K562 (cell line): Measurements from ENCODE around the gene CKAP2. TPM values are rescaled to one million over a fixed set of nuclear protein-coding genes. Genes with fewer than 3 reads are reported as not detected.
A peak's percentile ranks its signal among the peaks of the same experiment; 100 is the strongest.

Source experiments
- ASH1L ChIP-seq: fragments of 450-650 bp; IDR thresholded peaks from 2 replicates; pipeline ENCODE4 v1.6.1; 2018; ENCODE audit warnings: borderline replicate concordance, mild to moderate bottlenecking, low read depth; ENCODE audit not compliant: partially characterized antibody
- JUND ChIP-seq, 2 experiments: IDR thresholded peaks; 2 replicates in 1 of 2; 3 replicates in 1 of 2; pipeline ENCODE4 v1.6.1; 2011; ENCODE audit warnings: borderline replicate concordance in 2 of 2, low read depth in 2 of 2, low read length in 2 of 2, improper control_type of control experiment in 1 of 2, missing biosample characterization in 1 of 2, missing genetic modification characterization in 1 of 2, missing genetic modification reagents in 1 of 2
- KAT2B ChIP-seq: IDR thresholded peaks from one replicate; pipeline ENCODE4 v1.6.1; 2012; ENCODE audit warnings: low read depth, mild to moderate bottlenecking, control low read depth, inconsistent platforms, low read length, moderate library complexity
- KDM2B ChIP-seq: fragments of 250-450 bp; sonication (Bioruptor Pico); IDR thresholded peaks from 2 replicates; pipeline ENCODE4 v1.8.0; 2021; ENCODE audit warnings: mild to moderate bottlenecking, moderate library complexity
- MBD2 ChIP-seq: sonication (generic); IDR thresholded peaks from 2 replicates; pipeline ENCODE4 v1.6.1; 2016; ENCODE audit warnings: low read depth, borderline replicate concordance
- NFRKB ChIP-seq: fragments of 450-650 bp; IDR thresholded peaks from 2 replicates; pipeline ENCODE4 v1.6.1; 2016; ENCODE audit warnings: low read depth
- PKNOX1 ChIP-seq: fragments of 450-650 bp; IDR thresholded peaks from 2 replicates; pipeline ENCODE4 v1.6.1; 2016
- PML ChIP-seq: IDR thresholded peaks from 2 replicates; pipeline ENCODE4 v1.6.1; 2012; ENCODE audit warnings: low read length, inconsistent platforms
- POLR2B ChIP-seq: fragments of 450-650 bp; IDR thresholded peaks from 2 replicates; pipeline ENCODE4 v1.6.1; 2018; ENCODE audit warnings: low read depth; ENCODE audit not compliant: partially characterized antibody
- RAD21 ChIP-seq, 2 experiments: fragments of 250-450 bp in 1 of 2; fragments of 450-650 bp in 1 of 2; sonication (Bioruptor Pico) in 1 of 2; formaldehyde crosslinking in 1 of 2; IDR thresholded peaks in 1 of 2; conservative IDR thresholded peaks in 1 of 2; 2 replicates each; pipeline versions ENCODE4 v1.4.0 to v1.8.0; 2020 to 2022; ENCODE audit warnings: mild to moderate bottlenecking in 2 of 2, moderate library complexity in 1 of 2
- RBBP5 ChIP-seq: fragments of 200-600 bp; sonication (generic); IDR thresholded peaks from 2 replicates; pipeline ENCODE4 v1.6.1; 2012; ENCODE audit warnings: borderline replicate concordance, mild to moderate bottlenecking, low read length, control low read depth, inconsistent platforms; ENCODE audit not compliant: insufficient read depth, poor library complexity, severe bottlenecking
- TAF1 ChIP-seq: IDR thresholded peaks from 2 replicates; pipeline ENCODE4 v1.6.1; 2011; ENCODE audit warnings: mild to moderate bottlenecking, low read length, moderate library complexity; ENCODE audit not compliant: insufficient read depth, control insufficient read depth, severe bottlenecking; ENCODE audit errors: extremely low read depth
- TBP ChIP-seq: optimal IDR thresholded peaks from 2 replicates; pipeline ENCODE3; 2011; ENCODE audit warnings: low read depth, low read length, improper control_type of control experiment
- XRCC5 ChIP-seq: fragments of 200-400 bp; formaldehyde crosslinking; IDR thresholded peaks from 2 replicates; pipeline ENCODE4 v1.6.1; 2017; ENCODE audit warnings: low read depth, mild to moderate bottlenecking, low read length
- ZBTB1 ChIP-seq: sonication (generic); formaldehyde crosslinking; IDR thresholded peaks from 2 replicates; pipeline ENCODE4 v1.8.1; 2023; ENCODE audit warnings: missing genetic modification reagents, low read depth, mild to moderate bottlenecking, borderline replicate concordance
- ZMIZ1 ChIP-seq, 2 experiments: fragments of 150-350 bp in 1 of 2; IDR thresholded peaks; 2 replicates each; pipeline ENCODE4 v1.6.1; 2012 to 2016; ENCODE audit warnings: low read depth in 2 of 2, low read length in 2 of 2, mild to moderate bottlenecking in 1 of 2, moderate library complexity in 1 of 2
- ZNF146 ChIP-seq: IDR thresholded peaks from one replicate; pipeline ENCODE4 v1.6.1; 2018; ENCODE audit warnings: missing compliant biosample characterization; ENCODE audit not compliant: unreplicated experiment
- ZNF398 ChIP-seq: fragments of 250-450 bp; sonication (Bioruptor Pico); IDR thresholded peaks from 2 replicates; pipeline ENCODE4 v1.8.0; 2021; ENCODE audit warnings: moderate library complexity, mild to moderate bottlenecking, inconsistent platforms
- polyA plus RNA-seq, 8 experiments: library from polyadenylated mRNA; depleted of rRNA in 4 of 8; stranded (reverse) in 5 of 8; unstranded in 3 of 8; fragments of >200 nt; fragmentation: Nextera tagmentation in 2 of 8; fragmentation: Illumina TruSeq in 1 of 8; extraction: Ambion mirVana in 2 of 8; extraction: Trizol in 1 of 8; gene quantifications; 2 replicates each; pipeline versions ENCODE4 v1.2.1 to v1.2.3, GENCODE V29; 2011 to 2014; ENCODE audit warnings: inconsistent platforms in 1 of 8, missing spikeins in 1 of 8
- total RNA-seq, 7 experiments: library from RNA; depleted of rRNA in 6 of 7; stranded (reverse); fragments of >200 nt in 6 of 7; fragmentation: Illumina TruSeq in 2 of 7; extraction: Trizol in 2 of 7; gene quantifications; 2 replicates each; pipeline versions ENCODE4 v1.2.1 to v1.2.3, GENCODE V29; 2011 to 2021; ENCODE audit warnings: low replicate concordance in 1 of 7

Gene CKAP2
- total and polyA plus RNA-seq, 9 of the 15 experiments (the other 6 are each of a cell fraction or from before 2014, with no cell fraction given) = 21.9 to 63.5 (median 34.8) TPM

GRCh38 chr13:52454820-52455676 is at the start of gene CKAP2 (continued):
- TF ChIP-seq ZNF398 (CRISPR knock-in tag) (no peak), NFRKB (peak; percentile 35; the same call in 1 of the 2 replicates), ASH1L (peak; percentile 69), RBBP5 (peak; percentile 83), TAF1 (peak; percentile 91), TBP (peak; percentile 87), POLR2B (peak; percentile 71), PKNOX1 (peak; percentile 30; the same call in 1 of the 2 replicates), XRCC5 (no peak), ZMIZ1 (IDR thresholded peaks at IDR 0.05; ENCODE audit: low read depth in 2 of 2, low read length in 2 of 2) (0 out of 4 replicates have a peak, but pooled peaks of 1 of the 2 experiments have one; percentile 15), JUND (IDR thresholded peaks at IDR 0.05; ENCODE audit: borderline replicate concordance, low read depth, low read length) (0 out of 2 replicates have a peak, but pooled peaks have one; percentile 13), JUND (tag; IDR thresholded peaks at IDR 0.05; ENCODE audit: borderline replicate concordance, low read depth, low read length) (no peak), ZNF146 (CRISPR knock-in tag) (no peak), KAT2B (no peak), MBD2 (peak; percentile 71), RAD21 (CRISPR knock-in tag; conservative IDR thresholded peaks at IDR 0.05 in 1 of 2, IDR thresholded peaks at IDR 0.05 in 1 of 2) (peak in 1 of 2 experiments; percentile 22; a peak in 1 of 4 replicates), KDM2B (CRISPR knock-in tag) (no peak), PML (0 out of 2 replicates have a peak, but pooled peaks have one; percentile 33), ZBTB1 (CRISPR knock-in tag) (peak; percentile 100)
